ENCODE data around the gene PDE1C. TPM values are rescaled to one million over a fixed set of nuclear protein-coding genes. Genes with fewer than 3 reads are reported as not detected.

Gene PDE1C
- total and polyA plus RNA-seq, 12 donors, result 0.33 to 9.9 (median 2.9) TPM

GRCh38 chr7:31855530-31855929 lies 214.7 kb downstream of the PDE1C start:
- 55 to 67% (median 60%) methylated on average over 1 of the region's 1 CpG for WGBS, 4 donors
- Histone ChIP-seq H3K4me3 (no peak overlapping the region), H3K27me3 (no peaks in the 10 kb centered on the region), H3K4me1 (replicated peaks in 1 of 2) (no peaks in the 10 kb centered on the region), H3K36me3 (replicated peaks in 1 of 2) (no peaks in the 10 kb centered on the region), H3K9me3 (replicated peaks in 1 of 3) (no peaks in the 10 kb centered on the region), H3K27ac (no peak overlapping the region)
- no peak for DNase-seq
- intact Hi-C loops (cut with DNase I), result no loop called here
- no peak for TF ChIP-seq CTCF (IDR thresholded peaks at IDR 0.05)
- TF ChIP-seq POLR2A (IDR thresholded peaks at IDR 0.05), result no peak

DNA sequence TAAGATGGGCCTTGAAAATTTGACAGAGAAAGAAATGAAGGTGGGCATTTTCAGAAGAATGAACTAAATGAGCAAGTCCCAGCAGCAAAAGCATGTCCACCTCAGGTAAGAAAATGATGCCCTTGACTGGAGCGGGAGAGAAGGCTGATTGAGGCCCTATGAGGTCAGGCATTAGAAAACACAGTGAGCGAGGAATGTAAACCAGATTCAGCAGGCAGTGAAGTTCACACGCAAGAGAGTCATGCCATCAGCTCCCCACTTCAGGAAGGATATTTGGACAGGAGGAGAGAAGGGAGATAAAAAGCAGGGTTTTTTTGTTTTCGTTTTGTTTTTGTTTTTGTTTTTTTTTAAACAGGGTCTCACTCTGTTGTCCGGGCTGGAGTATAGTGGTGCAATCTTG lies 216.8 kb downstream of the PDE1C start:
- WGBS, 4 donors, result 69 to 87% (median 78%) methylated on average over 5 of the region's 5 CpGs
- TF ChIP-seq POLR2A (IDR thresholded peaks at IDR 0.05) (no peak), CTCF (IDR thresholded peaks at IDR 0.05) (no peak)
- DNase-seq, result no peak
- H3K36me3 ChIP-seq (replicated peaks in 1 of 2), result no peaks in the 10 kb centered on the region
- H3K4me3 ChIP-seq, result no peak overlapping the region
- H3K4me1 ChIP-seq (replicated peaks in 1 of 2), result no peaks in the 10 kb centered on the region
- H3K27ac ChIP-seq, result no peak overlapping the region
- intact Hi-C loops (cut with DNase I), result no loop called here
- no peaks in the 10 kb centered on the region for H3K9me3 ChIP-seq (replicated peaks in 1 of 3)
- no peaks in the 10 kb centered on the region for H3K27me3 ChIP-seq

DNA sequence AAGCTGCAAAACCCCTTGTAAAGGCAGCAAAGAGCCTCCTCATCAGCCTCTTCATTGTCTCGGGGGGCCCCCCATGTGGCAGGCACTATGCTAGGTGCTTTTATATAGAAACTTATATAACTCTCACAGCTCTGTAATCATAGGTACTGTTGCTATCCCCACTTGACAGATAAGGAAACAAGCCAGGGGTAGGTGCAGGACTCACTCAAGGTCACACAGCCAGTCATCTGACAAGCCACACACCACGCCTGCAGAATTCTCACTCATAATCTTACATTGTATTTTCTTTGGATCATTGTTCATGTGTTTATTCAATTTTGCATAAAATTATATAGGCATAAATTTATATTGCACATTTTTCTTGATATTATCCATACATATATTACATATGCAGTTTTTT lies 217.7 kb downstream of the PDE1C start:
- TF ChIP-seq CTCF (IDR thresholded peaks at IDR 0.05), result no peak
- no peak for TF ChIP-seq POLR2A (IDR thresholded peaks at IDR 0.05)
- no peaks in the 10 kb centered on the region for H3K4me1 ChIP-seq (replicated peaks in 1 of 2)
- WGBS, 4 donors, result 42 to 76% (median 59%) methylated on average over 2 of the region's 2 CpGs
- no peak overlapping the region for H3K4me3 ChIP-seq
- no peaks in the 10 kb centered on the region for H3K36me3 ChIP-seq (replicated peaks in 1 of 2)
- no peak overlapping the region for H3K27ac ChIP-seq
- no peaks in the 10 kb centered on the region for H3K27me3 ChIP-seq
- no peaks in the 10 kb centered on the region for H3K9me3 ChIP-seq (replicated peaks in 1 of 3)
- DNase-seq, result no peak
- intact Hi-C loops (cut with DNase I), result no loop called here

GRCh38 chr7:31851119-31851518 lies 219.1 kb downstream of the PDE1C start:
- Histone ChIP-seq H3K9me3 (replicated peaks in 1 of 3) (no peaks in the 10 kb centered on the region), H3K27ac (no peak overlapping the region), H3K4me1 (replicated peaks in 1 of 2) (no peaks in the 10 kb centered on the region), H3K27me3 (no peaks in the 10 kb centered on the region), H3K4me3 (no peak overlapping the region), H3K36me3 (replicated peaks in 1 of 2) (no peaks in the 10 kb centered on the region)
- intact Hi-C loops (cut with DNase I), result no loop called here
- TF ChIP-seq CTCF (IDR thresholded peaks at IDR 0.05) (no peak), POLR2A (IDR thresholded peaks at IDR 0.05) (no peak)
- 53 to 58% (median 57%) methylated on average over 2 of the region's 2 CpGs for WGBS, 4 donors
- no peak for DNase-seq
